Inferior parietal cortex (tissue), 1 donor: ENCODE results near the gene COL23A1.
A peak's percentile ranks its signal among the peaks of the same experiment; 100 is the strongest.

ENCODE experiments used
- DNase-seq: peaks from one replicate; pipeline ENCODE4 v3.0.0-alpha.2; 2016; ENCODE audit errors: extremely low spot score

The COL23A1 gene

GRCh38 chr5:178211095-178212048, 378.8 kb downstream of the COL23A1 start:
- DNase-seq = no peak

- no peak for DNase-seq
Measured at GRCh38 chr5:178210686-178211085, 379.5 kb downstream of the COL23A1 start.

GRCh38 chr5:178210073-178210535, 380.1 kb downstream of the COL23A1 start:
- no peak for DNase-seq

GRCh38 chr5:178209334-178210072, 380.7 kb downstream of the COL23A1 start:
- DNase-seq = no peak

GRCh38 chr5:178208540-178209227, 381.5 kb downstream of the COL23A1 start:
- DNase-seq = no peak

- DNase-seq = no peak
Measured at GRCh38 chr5:178207917-178208280, 382.3 kb downstream of the COL23A1 start.

- no peak for DNase-seq
Measured at GRCh38 chr5:178207183-178207916, 382.8 kb downstream of the COL23A1 start.

- no peak for DNase-seq
Measured at GRCh38 chr5:178206166-178207101, 383.8 kb downstream of the COL23A1 start.

GRCh38 chr5:178205749-178206047, 384.5 kb downstream of the COL23A1 start:
- DNase-seq = no peak

GRCh38 chr5:178204935-178205748, 385.1 kb downstream of the COL23A1 start:
- peak; percentile 38 for DNase-seq

GRCh38 chr5:178204182-178204934, 385.8 kb downstream of the COL23A1 start, which contains the start of gene HNRNPAB:
Gene HNRNPAB, plus strand, starts transcription at chr5:178204533. Its CDS starts 305 bp downstream, at chr5:178204838.
- DNase-seq = peak; percentile 97

- DNase-seq = no peak
Measured at GRCh38 chr5:178203670-178204181, 386.5 kb downstream of the COL23A1 start.

- no peak for DNase-seq
Measured at GRCh38 chr5:178202541-178202940, 387.7 kb downstream of the COL23A1 start.

GRCh38 chr5:178201927-178202235, 388.3 kb downstream of the COL23A1 start:
- DNase-seq = no peak

GRCh38 chr5:178201221-178201926, 388.8 kb downstream of the COL23A1 start:
- no peak for DNase-seq

- no peak for DNase-seq
Measured at GRCh38 chr5:178199581-178200434, 390.4 kb downstream of the COL23A1 start.

- DNase-seq = no peak
Measured at GRCh38 chr5:178198706-178199105, 391.5 kb downstream of the COL23A1 start.
